PFSK-1 (cell line): ENCODE measurements around the gene SCGB1A1.

Source experiments
- POLR2AphosphoS5 ChIP-seq: IDR thresholded peaks from 2 replicates; pipeline ENCODE4 v1.6.1; 2012; ENCODE audit warnings: low read depth, mild to moderate bottlenecking, control low read depth, low read length, moderate library complexity
- REST ChIP-seq, 2 experiments: IDR thresholded peaks; 2 replicates each; pipeline versions ENCODE4 v1.6.1 to v1.8.0; 2011 to 2012; ENCODE audit warnings: low read depth in 2 of 2, low read length in 2 of 2, control low read depth in 1 of 2, inconsistent platforms in 1 of 2, mild to moderate bottlenecking in 1 of 2, moderate library complexity in 1 of 2; ENCODE audit not compliant: insufficient read depth in 1 of 2
- SIN3A ChIP-seq: IDR thresholded peaks from 2 replicates; pipeline ENCODE4 v1.6.1; 2012; ENCODE audit warnings: mild to moderate bottlenecking, low read length, moderate library complexity, borderline replicate concordance; ENCODE audit not compliant: insufficient read depth
- TAF1 ChIP-seq: IDR thresholded peaks from 2 replicates; pipeline ENCODE4 v1.6.1; 2012; ENCODE audit warnings: low read length, control low read depth, borderline replicate concordance; ENCODE audit not compliant: insufficient read depth

- TF ChIP-seq TAF1 (no peak), REST (IDR thresholded peaks at IDR 0.05; ENCODE audit: insufficient read depth in 1 of 2, low read depth in 2 of 2, low read length in 2 of 2) (no peak), SIN3A (no peak), POLR2AphosphoS5 (no peak)
Measured at GRCh38 chr11:62401811-62402210, 17.0 kb upstream of the SCGB1A1 start.
